ENCODE results near the gene MATCAP1.

MATCAP1 gene

GRCh38 chr16:67161595-67162058 lies 22.1 kb downstream of the MATCAP1 start:
- H3K27me3 Mint-ChIP-seq, result peaks cover 59% of the 10 kb centered on the region
- H3K9me3 Mint-ChIP-seq, result no peaks in the 10 kb centered on the region
- H3K4me3 Mint-ChIP-seq, result peak overlapping the region; percentile 52 to 57
- H3K4me1 Mint-ChIP-seq, result peaks cover 88% of the 10 kb centered on the region
- no peak for ATAC-seq
- no peak overlapping the region for H3K27ac Mint-ChIP-seq
- DNase-seq, result peak in 1 of 2 donors; percentile 18

DNA sequence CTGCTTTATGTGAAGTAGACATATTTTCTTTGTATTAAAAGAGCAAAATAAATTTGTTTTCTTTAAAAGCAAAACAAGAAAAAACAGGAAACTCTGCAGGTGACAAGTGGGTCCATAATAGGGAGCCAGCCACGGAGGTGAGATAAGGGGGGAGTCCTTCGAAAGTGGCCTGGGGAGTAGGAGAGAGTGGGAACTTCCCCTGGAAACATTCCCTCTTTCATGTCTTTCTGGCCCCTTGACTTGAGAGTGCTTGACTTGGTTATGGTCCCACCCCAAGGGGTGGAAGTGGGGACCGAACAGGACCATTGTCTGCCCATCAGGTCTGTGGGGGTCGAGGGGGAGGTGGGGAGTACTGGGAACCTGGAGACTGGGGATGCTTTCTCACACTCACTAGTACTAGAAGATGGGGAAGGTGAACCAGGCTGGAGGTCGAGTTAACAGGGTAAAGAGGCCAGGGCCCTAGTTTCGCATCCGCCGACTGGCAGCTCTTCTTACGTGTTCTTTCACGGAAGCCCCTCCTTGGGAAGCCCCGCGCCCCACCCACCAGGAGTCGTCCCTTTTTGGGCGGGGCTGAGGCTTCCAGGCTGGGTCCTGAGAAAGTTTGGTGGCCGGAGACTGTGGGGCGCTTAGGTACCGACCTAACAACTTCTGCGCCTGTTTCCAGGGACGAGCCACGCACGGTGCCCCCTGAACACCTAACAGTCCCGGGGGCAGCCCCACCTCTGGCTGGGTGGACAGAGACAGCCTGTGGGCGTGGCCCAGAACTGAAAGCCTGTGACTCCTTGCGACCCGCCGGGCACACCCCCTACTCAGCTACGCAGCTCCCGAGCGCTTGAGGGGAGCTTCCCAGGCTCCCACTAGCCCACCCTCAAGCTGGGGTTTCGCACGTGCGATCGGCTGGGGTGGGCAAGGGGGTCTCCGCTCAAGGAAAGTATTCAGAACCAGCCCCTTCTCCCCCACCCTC lies 24.8 kb downstream of the MATCAP1 start:
- ATAC-seq (peak; percentile 81), DNase-seq (peak; percentile 84 to 97)
- no peaks in the 10 kb centered on the region for H3K9me3 Mint-ChIP-seq
- H3K27ac Mint-ChIP-seq, result peak overlapping the region; percentile 61 to 97
- H3K4me3 Mint-ChIP-seq, result peak overlapping the region; percentile 92 to 94
- peaks cover 52% of the 10 kb centered on the region for H3K27me3 Mint-ChIP-seq
- H3K4me1 Mint-ChIP-seq, result peaks cover 84% of the 10 kb centered on the region

- ATAC-seq, result no peak
- Mint-ChIP-seq H3K4me3 (peak overlapping the region; percentile 92 to 94), H3K4me1 (peaks cover 85% of the 10 kb centered on the region), H3K9me3 (no peaks in the 10 kb centered on the region), H3K27ac (peak overlapping the region; percentile 61 to 97), H3K27me3 (peaks cover 54% of the 10 kb centered on the region)
- DNase-seq, result peak in 1 of 2 donors; percentile 3
These were observed 25.7 kb downstream of the MATCAP1 start for GRCh38 chr16:67157892-67158635.

DNA sequence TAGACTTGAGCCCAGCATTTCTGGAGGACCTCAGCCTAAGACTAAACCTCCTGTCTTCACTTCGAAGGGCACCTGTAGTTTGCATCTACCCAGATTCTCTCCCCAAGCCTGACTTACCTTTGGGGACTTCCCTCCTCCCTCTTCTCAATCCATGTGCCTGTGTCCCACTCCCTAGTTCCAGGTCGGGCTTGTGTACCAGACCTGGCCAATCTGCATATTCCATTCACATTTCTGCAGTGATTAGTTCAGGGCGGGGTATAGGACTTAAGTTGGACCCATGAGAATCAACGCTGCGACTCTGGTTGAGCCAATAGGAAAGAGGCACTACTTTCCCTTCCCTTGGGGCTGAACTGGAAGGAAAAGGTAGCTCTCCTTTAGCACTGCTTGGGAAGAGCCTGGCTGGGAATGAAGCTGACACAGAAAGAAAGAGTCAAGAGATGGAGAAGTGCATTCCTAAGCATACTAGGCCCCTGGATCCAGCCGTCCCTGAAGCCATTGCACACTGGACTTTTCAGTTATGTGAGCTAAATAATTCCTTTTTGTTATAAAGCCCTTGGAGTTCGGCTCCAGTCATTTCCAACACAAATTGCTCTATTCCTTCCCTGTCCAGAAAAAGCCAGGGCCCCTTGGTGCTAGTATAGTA lies 26.5 kb downstream of the MATCAP1 start:
- H3K27ac Mint-ChIP-seq, result no peak overlapping the region
- ATAC-seq (no peak), DNase-seq (no peak)
- H3K27me3 Mint-ChIP-seq, result peaks cover 52% of the 10 kb centered on the region
- H3K9me3 Mint-ChIP-seq, result no peaks in the 10 kb centered on the region
- H3K4me3 Mint-ChIP-seq, result no peak overlapping the region
- peaks cover 82% of the 10 kb centered on the region for H3K4me1 Mint-ChIP-seq

DNA sequence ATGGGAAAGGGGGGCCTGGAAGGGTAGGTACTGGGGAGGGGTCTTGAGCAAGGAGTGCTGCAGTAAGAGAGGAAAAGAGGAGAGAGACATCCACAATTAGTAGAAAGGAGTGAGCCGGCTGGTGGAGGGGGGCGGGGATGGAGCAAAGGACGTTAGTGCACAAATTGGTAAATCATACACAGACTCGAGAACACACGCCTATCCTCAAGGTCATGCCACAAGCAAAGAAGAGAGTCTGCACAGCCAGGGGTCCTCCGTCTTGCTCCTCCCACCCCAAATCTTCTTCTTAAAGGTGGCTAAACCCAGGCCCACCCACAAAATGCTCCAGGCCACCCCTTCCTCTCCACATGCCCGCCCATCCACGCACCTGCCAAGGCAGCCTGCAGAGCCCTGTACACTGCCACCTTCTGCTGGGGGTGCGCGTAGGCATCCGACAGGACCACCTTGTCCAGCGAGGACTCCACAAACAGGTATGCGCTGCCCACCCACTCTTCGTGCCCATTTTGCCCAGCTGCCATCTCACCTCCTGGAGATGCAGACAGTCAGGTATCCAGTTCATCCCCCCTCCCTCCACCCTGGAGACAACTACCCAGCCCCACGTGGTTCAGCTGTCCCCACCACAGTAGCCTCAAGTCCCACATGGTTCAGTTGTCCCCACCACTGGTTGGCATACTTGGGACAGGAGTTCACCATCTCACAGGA lies 27.5 kb downstream of the MATCAP1 start:
- Mint-ChIP-seq H3K4me3 (peak overlapping the region in 1 of 2 donors; percentile 38), H3K27me3 (peaks cover 51% of the 10 kb centered on the region), H3K27ac (no peak overlapping the region), H3K4me1 (peaks cover 78% of the 10 kb centered on the region), H3K9me3 (no peaks in the 10 kb centered on the region)
- DNase-seq, result no peak
- no peak for ATAC-seq

DNA sequence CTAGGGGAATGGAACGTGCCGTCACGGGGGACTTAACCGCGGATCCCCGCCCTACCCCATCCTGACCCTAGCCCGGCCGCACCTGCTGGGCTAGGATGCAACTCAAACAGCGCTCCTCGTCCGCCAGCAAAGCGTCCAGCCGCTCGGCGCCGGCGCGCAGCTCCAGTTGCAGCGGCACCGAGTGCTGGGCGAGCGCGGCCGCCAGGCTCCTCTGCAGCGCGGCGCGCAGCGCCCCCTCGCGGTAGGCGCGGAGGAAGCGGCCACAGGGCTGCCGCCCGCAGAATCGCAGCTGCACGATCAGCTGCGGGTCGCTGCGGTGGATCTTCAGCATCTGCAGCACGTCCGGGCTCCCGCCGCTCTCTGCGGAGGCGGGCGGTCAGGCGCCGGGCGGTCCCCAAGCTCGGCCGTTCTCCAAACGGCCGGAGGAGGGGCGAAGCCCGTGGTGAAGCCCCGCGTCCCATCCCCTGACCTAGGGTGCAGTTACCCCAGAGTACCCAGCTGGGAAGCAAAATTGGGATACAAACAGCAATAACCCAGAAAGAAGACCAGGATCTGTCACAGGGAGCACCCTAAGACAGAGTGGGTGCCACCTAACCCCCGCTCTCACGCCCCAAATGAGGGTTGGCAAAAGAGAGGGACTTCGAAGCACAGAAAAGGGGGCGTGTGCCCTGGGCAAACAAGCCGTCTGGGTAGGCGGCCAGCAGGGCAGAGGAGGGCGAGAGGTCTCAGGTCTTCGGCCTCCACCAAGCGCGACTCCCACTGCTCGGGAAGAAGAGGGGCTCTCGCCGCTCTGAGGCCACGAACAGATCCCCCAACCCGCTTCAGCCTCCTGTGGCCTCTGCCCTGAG lies 28.2 kb downstream of the MATCAP1 start:
- ATAC-seq (peak; percentile 31), DNase-seq (peak; percentile 82 to 83)
- Mint-ChIP-seq H3K27me3 (peaks cover 50% of the 10 kb centered on the region), H3K4me3 (peak overlapping the region; percentile 73 to 83), H3K4me1 (peaks cover 76% of the 10 kb centered on the region), H3K9me3 (no peaks in the 10 kb centered on the region), H3K27ac (no peak overlapping the region)

- DNase-seq, result no peak
- H3K4me3 Mint-ChIP-seq, result peak overlapping the region; percentile 73 to 83
- peaks cover 50% of the 10 kb centered on the region for H3K27me3 Mint-ChIP-seq
- ATAC-seq, result no peak
- H3K27ac Mint-ChIP-seq, result no peak overlapping the region
- no peaks in the 10 kb centered on the region for H3K9me3 Mint-ChIP-seq
- peaks cover 71% of the 10 kb centered on the region for H3K4me1 Mint-ChIP-seq
These were observed 29.0 kb downstream of the MATCAP1 start for GRCh38 chr16:67154578-67155294.

GRCh38 chr16:67151431-67152097 lies 32.2 kb downstream of the MATCAP1 start:
- DNase-seq (no peak), ATAC-seq (no peak)
- peak overlapping the region; percentile 77 to 86 for H3K4me3 Mint-ChIP-seq
- H3K27me3 Mint-ChIP-seq, result peaks cover 61% of the 10 kb centered on the region
- H3K4me1 Mint-ChIP-seq, result peaks cover 50% of the 10 kb centered on the region
- no peaks in the 10 kb centered on the region for H3K9me3 Mint-ChIP-seq
- peak overlapping the region in 1 of 2 donors; percentile 8 for H3K27ac Mint-ChIP-seq

DNA sequence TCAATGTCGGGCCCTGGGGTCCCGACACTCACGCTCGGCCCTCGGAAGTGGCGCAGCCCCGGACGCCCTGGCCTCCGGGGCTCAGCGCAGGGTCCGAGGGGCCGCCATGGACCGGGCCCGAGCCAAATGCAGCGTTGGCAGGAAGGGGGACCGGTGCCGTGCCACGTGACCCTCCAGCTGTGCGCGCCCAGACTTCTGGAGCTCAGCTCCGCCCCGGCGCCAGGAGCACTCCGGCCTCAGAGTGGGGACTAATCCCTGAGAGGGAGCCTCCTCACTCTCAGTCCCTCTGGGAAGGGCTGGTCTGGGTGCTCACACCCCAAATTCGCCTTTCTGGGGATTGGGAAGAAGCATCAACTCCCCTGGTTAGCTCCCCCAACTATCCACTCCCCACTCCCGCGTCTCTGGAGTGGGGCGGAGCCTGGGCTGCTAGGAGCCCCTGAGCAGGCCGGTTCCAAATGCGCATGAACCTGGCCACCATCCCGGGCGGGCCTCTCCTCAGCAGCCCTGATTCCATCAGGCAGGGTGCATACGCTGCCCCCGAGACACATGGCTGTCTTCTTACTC lies 32.8 kb downstream of the MATCAP1 start, which contains the start of gene B3GNT9:
TSS of gene B3GNT9 (minus strand) at position 166 of the 564 bp plus-strand sequence. CDS start 513 bp downstream, outside the sequence.
- Mint-ChIP-seq H3K9me3 (no peaks in the 10 kb centered on the region), H3K4me3 (peak within 1 kb of the TSS; percentile 77 to 86), H3K27me3 (peaks cover 55% of the 10 kb centered on the region), H3K4me1 (peaks cover 44% of the 10 kb centered on the region), H3K27ac (peak within 1 kb of the TSS; percentile 35 to 65)
- DNase-seq (peak in 1 of 2 donors; percentile 58), ATAC-seq (peak; percentile 68)

- peaks cover 48% of the 10 kb centered on the region for H3K27me3 Mint-ChIP-seq
- peaks cover 37% of the 10 kb centered on the region for H3K4me1 Mint-ChIP-seq
- H3K9me3 Mint-ChIP-seq, result no peaks in the 10 kb centered on the region
- ATAC-seq (peak; percentile 88), DNase-seq (peak; percentile 69 to 78)
- peak overlapping the region; percentile 35 to 65 for H3K27ac Mint-ChIP-seq
- peak overlapping the region; percentile 77 to 86 for H3K4me3 Mint-ChIP-seq
These were observed 33.5 kb downstream of the MATCAP1 start for GRCh38 chr16:67150047-67150832.

GRCh38 chr16:67149276-67150046 lies 34.3 kb downstream of the MATCAP1 start:
- ATAC-seq (peak; percentile 0), DNase-seq (no peak)
- H3K27me3 Mint-ChIP-seq, result peaks cover 44% of the 10 kb centered on the region
- H3K27ac Mint-ChIP-seq, result no peak overlapping the region
- H3K4me3 Mint-ChIP-seq, result peak overlapping the region; percentile 30 to 53
- H3K4me1 Mint-ChIP-seq, result peaks cover 34% of the 10 kb centered on the region
- no peaks in the 10 kb centered on the region for H3K9me3 Mint-ChIP-seq

Measured in stimulated activated naive CD8-positive, alpha-beta T cell treated with anti-CD3 and anti-CD28 coated beads, Interleukin-15, amount 100 ng/mL, for 72 hours (primary cell).